Nasal cavity respiratory epithelium epithelial cell of viscerocranial mucosa (primary cell): ENCODE measurements around the gene CERS3. TPM values are rescaled to one million over a fixed set of nuclear protein-coding genes. Genes with fewer than 3 reads are reported as not detected.

Source experiments
- total RNA-seq: library from RNA; depleted of rRNA; stranded (reverse); fragments of >200 nt; gene quantifications from 2 replicates; pipeline ENCODE4 v1.2.3, GENCODE V29; 2014

The CERS3 gene
- 6.5 and 46.8 TPM in 2 replicates for total RNA-seq

DNA sequence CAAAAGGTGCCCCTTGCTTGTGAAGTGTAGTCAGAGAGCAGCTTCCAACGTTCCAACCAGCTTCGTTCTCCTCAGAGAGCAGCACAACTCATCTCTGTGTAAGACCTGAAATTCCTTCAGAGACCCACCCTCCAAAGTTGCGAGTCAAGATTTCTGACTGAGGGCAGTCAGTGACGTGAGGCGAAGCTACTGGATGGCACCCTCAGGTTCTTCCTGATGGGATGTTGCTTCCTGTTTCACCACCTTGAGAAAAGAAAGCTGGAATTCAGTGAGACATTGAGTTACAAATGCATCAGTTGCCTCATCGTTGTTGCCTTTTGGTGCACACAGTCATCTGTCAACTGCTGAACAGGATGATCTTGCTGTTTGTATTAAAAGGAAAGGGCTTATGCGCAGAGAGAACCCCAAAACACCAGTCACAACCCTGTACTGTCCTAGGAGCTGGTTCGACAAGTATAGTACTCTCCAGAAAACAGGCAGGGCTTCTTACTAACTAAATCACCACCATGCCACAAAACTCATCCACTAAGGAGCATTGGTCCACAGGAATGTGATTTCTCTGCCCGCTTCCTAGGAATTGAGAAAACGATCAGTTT, at the start of gene CERS3:
Gene CERS3, minus strand, starts transcription at position 118 of the 596 bp plus-strand sequence. CDS start 27,101 bp downstream, outside the sequence.

Other genes with a start within 250 kb of the CERS3 start
- 0.64 and 1.0 TPM in 2 replicates for gene ADAMTS17, start 187.0 kb downstream of the CERS3 start, total RNA-seq
- 9.9 and 18.5 TPM in 2 replicates for gene LINS1, start 73.2 kb upstream of the CERS3 start, total RNA-seq
- 16.4 and 22.1 TPM in 2 replicates for gene ASB7, start 73.6 kb upstream of the CERS3 start, total RNA-seq